Hepatocyte (in vitro differentiated cells): ENCODE measurements around the gene RAB11B. TPM values are rescaled to one million over a fixed set of nuclear protein-coding genes. Genes with fewer than 3 reads are reported as not detected.

Experiments used
- DNase-seq: peaks from one replicate; pipeline ENCODE4 v3.0.0-alpha.2; 2016; ENCODE audit warnings: low spot score
- H2AFZ ChIP-seq: fragments of 200-600 bp; sonication (generic); 2 replicates; pipeline ENCODE4 v1.6.0; 2016; ENCODE audit warnings: antibody characterized with exemption, mild to moderate bottlenecking
- H3K27ac ChIP-seq: fragments of 200-600 bp; sonication (generic); 2 replicates; pipeline ENCODE4 v1.5.1; 2016; ENCODE audit warnings: mild to moderate bottlenecking
- H3K27me3 ChIP-seq: fragments of 200-600 bp; sonication (generic); 2 replicates; pipeline ENCODE4 v1.6.1; 2016
- H3K36me3 ChIP-seq: fragments of 200-600 bp; sonication (generic); replicated peaks from 2 replicates; pipeline ENCODE4 v1.5.1; 2016; ENCODE audit warnings: low read depth; ENCODE audit not compliant: insufficient read depth
- H3K4me1 ChIP-seq: fragments of 200-600 bp; sonication (generic); 2 replicates; pipeline ENCODE4 v1.5.1; 2016; ENCODE audit warnings: mild to moderate bottlenecking, moderate library complexity; ENCODE audit not compliant: insufficient read depth
- H3K4me2 ChIP-seq: fragments of 200-600 bp; sonication (generic); 2 replicates; pipeline ENCODE4 v1.6.0; 2016
- H3K4me3 ChIP-seq: fragments of 200-600 bp; sonication (generic); 2 replicates; pipeline ENCODE4 v1.5.1; 2016; ENCODE audit warnings: mild to moderate bottlenecking
- H3K79me2 ChIP-seq: fragments of 200-600 bp; sonication (generic); 2 replicates; pipeline ENCODE4 v1.6.0; 2017; ENCODE audit warnings: mild to moderate bottlenecking
- H3K9me2 ChIP-seq: fragments of 200-600 bp; sonication (generic); replicated peaks from 2 replicates; pipeline ENCODE4 v1.6.0; 2017; ENCODE audit warnings: mild to moderate bottlenecking; ENCODE audit not compliant: insufficient read depth
- H3K9me3 ChIP-seq: fragments of 200-600 bp; sonication (generic); 2 replicates; pipeline ENCODE4 v1.5.1; 2016; ENCODE audit warnings: low read depth, mild to moderate bottlenecking
- H4K20me1 ChIP-seq: fragments of 200-600 bp; sonication (generic); 2 replicates; pipeline ENCODE4 v1.6.0; 2016; ENCODE audit warnings: mild to moderate bottlenecking; ENCODE audit not compliant: insufficient read depth, poor library complexity, severe bottlenecking
- EZH2 ChIP-seq: fragments of 200-600 bp; sonication (generic); IDR thresholded peaks from 2 replicates; pipeline ENCODE4 v1.6.1; 2016; ENCODE audit warnings: antibody characterized with exemption, mild to moderate bottlenecking, borderline replicate concordance
- EZH2phosphoT487 ChIP-seq: fragments of 200-600 bp; sonication (generic); IDR thresholded peaks from one replicate; pipeline ENCODE4 v1.6.1; 2018; ENCODE audit warnings: antibody characterized with exemption, mild to moderate bottlenecking, low read depth, moderate library complexity; ENCODE audit not compliant: unreplicated experiment, severe bottlenecking
- WGBS: methylation state at CpG from one replicate; pipeline ENCODE4 v1.1.6; 2016; ENCODE audit warnings: low lambda C conversion rate; ENCODE audit errors: missing lambda C conversion rate; 5-methylcytosine and 5-hydroxymethylcytosine counted together
- polyA plus RNA-seq: library from polyadenylated mRNA; unstranded; fragments of >200 nt; fragmentation: Nextera tagmentation; extraction: Ambion mirVana; gene quantifications from 2 replicates; pipeline ENCODE4 v1.2.1, GENCODE V29; 2016
- total RNA-seq: library from RNA; depleted of rRNA; stranded (reverse); fragments of >200 nt; gene quantifications from 2 replicates; pipeline ENCODE4 v1.2.3, GENCODE V29; 2014
- TF ChIP-seq, protein P1 (sequence below): fragments of 200-600 bp; sonication (generic); IDR thresholded peaks from 2 replicates; pipeline ENCODE4 v1.5.1; 2016; ENCODE audit warnings: antibody characterized with exemption, mild to moderate bottlenecking; ENCODE audit not compliant: poor library complexity

RAB11B gene
- total and polyA plus RNA-seq, 2 experiments from 2014 or later: 47.1 to 174 TPM

DNA sequence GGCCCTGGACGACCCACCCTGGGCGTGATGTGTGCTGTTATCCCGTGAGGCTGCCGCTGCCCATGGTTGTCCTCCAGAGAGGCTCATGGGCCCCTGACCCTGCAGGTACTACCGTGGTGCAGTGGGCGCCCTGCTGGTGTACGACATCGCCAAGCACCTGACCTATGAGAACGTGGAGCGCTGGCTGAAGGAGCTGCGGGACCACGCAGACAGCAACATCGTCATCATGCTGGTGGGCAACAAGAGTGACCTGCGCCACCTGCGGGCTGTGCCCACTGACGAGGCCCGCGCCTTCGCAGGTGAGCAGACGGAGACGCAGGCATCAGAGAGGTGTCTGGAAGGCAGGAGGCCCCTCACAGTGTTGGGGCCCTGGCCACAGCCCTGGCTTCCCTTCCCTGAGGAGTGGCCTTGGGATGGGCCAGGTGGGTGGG is 11.8 kb downstream of the RAB11B start:
- no peaks in the 10 kb centered on the region for H3K27me3 ChIP-seq
- no peak for DNase-seq
- no peak overlapping the region for H3K27ac ChIP-seq
- no peak overlapping the region for H3K4me2 ChIP-seq
- H3K4me1 ChIP-seq: no peaks in the 10 kb centered on the region
- H2AFZ ChIP-seq: no peak overlapping the region
- WGBS: over 99% methylated on average over 21 of the region's 21 CpGs
- no peaks in the 10 kb centered on the region for H3K9me3 ChIP-seq
- H3K4me3 ChIP-seq: no peak overlapping the region
- H3K36me3 ChIP-seq: no peaks in the 10 kb centered on the region
- peaks cover 25% of the 10 kb centered on the region for H3K79me2 ChIP-seq
- H4K20me1 ChIP-seq: peaks cover 30% of the 10 kb centered on the region
- TF ChIP-seq EZH2phosphoT487: no peak
- TF ChIP-seq, protein P1, sequence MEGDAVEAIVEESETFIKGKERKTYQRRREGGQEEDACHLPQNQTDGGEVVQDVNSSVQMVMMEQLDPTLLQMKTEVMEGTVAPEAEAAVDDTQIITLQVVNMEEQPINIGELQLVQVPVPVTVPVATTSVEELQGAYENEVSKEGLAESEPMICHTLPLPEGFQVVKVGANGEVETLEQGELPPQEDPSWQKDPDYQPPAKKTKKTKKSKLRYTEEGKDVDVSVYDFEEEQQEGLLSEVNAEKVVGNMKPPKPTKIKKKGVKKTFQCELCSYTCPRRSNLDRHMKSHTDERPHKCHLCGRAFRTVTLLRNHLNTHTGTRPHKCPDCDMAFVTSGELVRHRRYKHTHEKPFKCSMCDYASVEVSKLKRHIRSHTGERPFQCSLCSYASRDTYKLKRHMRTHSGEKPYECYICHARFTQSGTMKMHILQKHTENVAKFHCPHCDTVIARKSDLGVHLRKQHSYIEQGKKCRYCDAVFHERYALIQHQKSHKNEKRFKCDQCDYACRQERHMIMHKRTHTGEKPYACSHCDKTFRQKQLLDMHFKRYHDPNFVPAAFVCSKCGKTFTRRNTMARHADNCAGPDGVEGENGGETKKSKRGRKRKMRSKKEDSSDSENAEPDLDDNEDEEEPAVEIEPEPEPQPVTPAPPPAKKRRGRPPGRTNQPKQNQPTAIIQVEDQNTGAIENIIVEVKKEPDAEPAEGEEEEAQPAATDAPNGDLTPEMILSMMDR: no peak
- no peak for TF ChIP-seq EZH2
- no peaks in the 10 kb centered on the region for H3K9me2 ChIP-seq

DNA sequence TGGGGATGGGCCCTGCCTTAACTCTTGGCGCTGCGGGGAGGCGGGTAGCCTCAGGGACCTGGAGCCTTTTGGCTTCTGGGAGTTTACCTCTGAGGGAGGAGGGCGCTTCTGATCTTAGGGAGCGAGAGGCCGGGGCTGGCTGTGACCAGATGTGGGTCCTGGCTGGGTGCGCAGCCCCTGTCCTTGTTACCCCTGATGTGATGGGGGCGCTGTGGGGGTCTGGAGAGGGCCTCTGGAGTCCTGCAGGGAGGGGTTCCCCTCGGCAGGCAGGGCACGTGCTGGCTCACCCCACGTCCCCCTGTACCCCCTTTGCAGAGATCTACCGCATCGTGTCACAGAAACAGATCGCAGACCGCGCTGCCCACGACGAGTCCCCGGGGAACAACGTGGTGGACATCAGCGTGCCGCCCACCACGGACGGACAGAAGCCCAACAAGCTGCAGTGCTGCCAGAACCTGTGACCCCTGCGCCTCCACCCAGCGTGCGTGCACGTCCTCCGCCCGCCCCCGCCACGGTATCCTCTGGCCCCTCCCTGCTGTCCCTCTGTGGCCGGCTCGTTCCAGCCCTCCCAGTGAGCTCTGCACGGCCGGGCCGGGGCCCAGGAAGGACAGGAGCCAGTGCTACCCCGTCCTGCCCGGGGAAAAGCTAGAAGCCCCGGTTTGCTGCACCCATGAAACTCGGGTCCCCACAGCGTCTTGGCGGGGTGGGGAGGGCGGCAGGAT is 13.1 kb downstream of the RAB11B start:
- Histone ChIP-seq H3K27me3 (no peaks in the 10 kb centered on the region), H3K36me3 (no peaks in the 10 kb centered on the region), H3K4me2 (no peak overlapping the region), H3K27ac (no peak overlapping the region), H2AFZ (no peak overlapping the region), H3K9me3 (no peaks in the 10 kb centered on the region), H3K4me1 (no peaks in the 10 kb centered on the region), H3K79me2 (peaks cover 12% of the 10 kb centered on the region), H3K9me2 (no peaks in the 10 kb centered on the region), H4K20me1 (peaks cover 17% of the 10 kb centered on the region), H3K4me3 (no peak overlapping the region)
- 98% methylated on average over 31 of the region's 44 CpGs for WGBS
- no peak for DNase-seq
- TF ChIP-seq EZH2: no peak
- TF ChIP-seq, protein P1: no peak
- TF ChIP-seq EZH2phosphoT487: no peak

DNA sequence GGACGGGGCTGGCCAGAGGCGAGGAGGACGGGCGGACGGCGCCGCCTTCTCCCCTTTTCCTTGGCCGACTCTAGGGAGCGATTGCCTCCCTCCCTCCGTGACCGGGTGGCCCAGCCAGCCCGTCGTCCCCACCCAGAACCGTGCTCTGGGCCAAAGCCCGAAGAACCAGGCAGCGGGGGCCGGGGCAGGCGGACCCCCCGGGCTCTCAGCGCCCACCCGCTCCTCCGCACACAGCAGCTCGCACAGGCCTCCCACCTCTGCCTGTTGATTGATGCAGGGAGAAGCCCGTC is 13.6 kb downstream of the RAB11B start:
- WGBS: 100% methylated on average over 1 of the region's 24 CpGs
- H3K4me1 ChIP-seq: no peaks in the 10 kb centered on the region
- H4K20me1 ChIP-seq: peaks cover 13% of the 10 kb centered on the region
- H2AFZ ChIP-seq: no peak overlapping the region
- no peak overlapping the region for H3K4me3 ChIP-seq
- no peaks in the 10 kb centered on the region for H3K9me3 ChIP-seq
- H3K27ac ChIP-seq: no peak overlapping the region
- no peaks in the 10 kb centered on the region for H3K9me2 ChIP-seq
- DNase-seq: no peak
- H3K27me3 ChIP-seq: no peaks in the 10 kb centered on the region
- no peaks in the 10 kb centered on the region for H3K36me3 ChIP-seq
- H3K4me2 ChIP-seq: no peak overlapping the region
- H3K79me2 ChIP-seq: peaks cover 8% of the 10 kb centered on the region
- TF ChIP-seq, protein P1: no peak
- TF ChIP-seq EZH2phosphoT487 (no peak), EZH2 (no peak)
